ENCODE data around the gene NXT1. TPM values are rescaled to one million over a fixed set of nuclear protein-coding genes. Genes with fewer than 3 reads are reported as not detected.

The NXT1 gene
- total and polyA plus RNA-seq, 2 donors (not counting 1 experiment from before 2014, with no cell fraction given): 14.1 to 17.2 TPM

GRCh38 chr20:23357767-23358562 is 7.4 kb downstream of the NXT1 start:
- Histone ChIP-seq H3K79me2 (ENCODE audit: control insufficient read depth, insufficient read depth, low read length) (peaks cover 17% of the 10 kb centered on the region), H3K36me3 (ENCODE audit: control insufficient read depth, insufficient read depth, low read length) (no peaks in the 10 kb centered on the region), H3K4me2 (ENCODE audit: extremely low read depth, insufficient read depth, low read length) (peak overlapping the region; percentile 92), H2AFZ (ENCODE audit: low read length) (peak overlapping the region; percentile 68), H3K9me3 (ENCODE audit: control insufficient read depth, insufficient read depth, low read depth, low read length) (no peaks in the 10 kb centered on the region), H3K27ac (ENCODE audit: insufficient read depth, low read length) (peak overlapping the region; percentile 95), H3K27me3 (ENCODE audit: control insufficient read depth, insufficient read depth, low read length) (no peaks in the 10 kb centered on the region), H3K4me1 (ENCODE audit: control insufficient read depth, extremely low read depth, insufficient read depth, low read length) (peaks cover 10% of the 10 kb centered on the region), H4K20me1 (ENCODE audit: control insufficient read depth, extremely low read depth, insufficient read depth, low read length) (no peaks in the 10 kb centered on the region), H3K9ac (ENCODE audit: insufficient read depth, low read length) (peak overlapping the region; percentile 87), H3K4me3 (replicated peaks in 1 of 4; ENCODE audit: control extremely low read depth in 1 of 4, insufficient read depth in 1 of 4, low read depth in 3 of 4, low read length in 4 of 4) (peak overlapping the region; percentile 67 to 88 (median 70))
- TF ChIP-seq CTCF (conservative IDR thresholded peaks at IDR 0.05 in 1 of 2, IDR thresholded peaks at IDR 0.05 in 1 of 2; ENCODE audit: low read depth in 1 of 2, low read length in 2 of 2) (no peak), EZH2 (IDR thresholded peaks at IDR 0.05; ENCODE audit: low read length, missing control alignments) (no peak)
- DNase-seq (ENCODE audit: low read depth in 2 of 2): peak; percentile 99

- DNase-seq (ENCODE audit: low read depth in 2 of 2): no peak
- H3K27me3 ChIP-seq (ENCODE audit: control insufficient read depth, insufficient read depth, low read length): no peaks in the 10 kb centered on the region
- H4K20me1 ChIP-seq (ENCODE audit: control insufficient read depth, extremely low read depth, insufficient read depth, low read length): no peaks in the 10 kb centered on the region
- no peaks in the 10 kb centered on the region for H3K9me3 ChIP-seq (ENCODE audit: control insufficient read depth, insufficient read depth, low read depth, low read length)
- H3K4me3 ChIP-seq (replicated peaks in 1 of 4; ENCODE audit: control extremely low read depth in 1 of 4, insufficient read depth in 1 of 4, low read depth in 3 of 4, low read length in 4 of 4): peak overlapping the region; percentile 24 to 72 (median 48)
- no peaks in the 10 kb centered on the region for H3K36me3 ChIP-seq (ENCODE audit: control insufficient read depth, insufficient read depth, low read length)
- H3K4me2 ChIP-seq (ENCODE audit: extremely low read depth, insufficient read depth, low read length): peak overlapping the region; percentile 77
- peak overlapping the region; percentile 19 for H3K27ac ChIP-seq (ENCODE audit: insufficient read depth, low read length)
- peaks cover 18% of the 10 kb centered on the region for H3K79me2 ChIP-seq (ENCODE audit: control insufficient read depth, insufficient read depth, low read length)
- TF ChIP-seq EZH2 (IDR thresholded peaks at IDR 0.05; ENCODE audit: low read length, missing control alignments) (no peak), CTCF (conservative IDR thresholded peaks at IDR 0.05 in 1 of 2, IDR thresholded peaks at IDR 0.05 in 1 of 2; ENCODE audit: low read depth in 1 of 2, low read length in 2 of 2) (no peak)
- peak overlapping the region; percentile 27 for H2AFZ ChIP-seq (ENCODE audit: low read length)
- peak overlapping the region; percentile 33 for H3K9ac ChIP-seq (ENCODE audit: insufficient read depth, low read length)
- peaks cover 16% of the 10 kb centered on the region for H3K4me1 ChIP-seq (ENCODE audit: control insufficient read depth, extremely low read depth, insufficient read depth, low read length)
Measured at GRCh38 chr20:23358563-23358906, 7.9 kb downstream of the NXT1 start.

- H3K9me3 ChIP-seq (ENCODE audit: control insufficient read depth, insufficient read depth, low read depth, low read length): no peaks in the 10 kb centered on the region
- peaks cover 18% of the 10 kb centered on the region for H3K79me2 ChIP-seq (ENCODE audit: control insufficient read depth, insufficient read depth, low read length)
- peaks cover 17% of the 10 kb centered on the region for H3K4me1 ChIP-seq (ENCODE audit: control insufficient read depth, extremely low read depth, insufficient read depth, low read length)
- no peaks in the 10 kb centered on the region for H4K20me1 ChIP-seq (ENCODE audit: control insufficient read depth, extremely low read depth, insufficient read depth, low read length)
- no peaks in the 10 kb centered on the region for H3K27me3 ChIP-seq (ENCODE audit: control insufficient read depth, insufficient read depth, low read length)
- H3K27ac ChIP-seq (ENCODE audit: insufficient read depth, low read length): no peak overlapping the region
- no peak for DNase-seq (ENCODE audit: low read depth in 2 of 2)
- TF ChIP-seq EZH2 (IDR thresholded peaks at IDR 0.05; ENCODE audit: low read length, missing control alignments) (no peak), CTCF (conservative IDR thresholded peaks at IDR 0.05 in 1 of 2, IDR thresholded peaks at IDR 0.05 in 1 of 2; ENCODE audit: low read depth in 1 of 2, low read length in 2 of 2) (no peak)
- H3K36me3 ChIP-seq (ENCODE audit: control insufficient read depth, insufficient read depth, low read length): no peaks in the 10 kb centered on the region
- no peak overlapping the region for H2AFZ ChIP-seq (ENCODE audit: low read length)
- H3K4me2 ChIP-seq (ENCODE audit: extremely low read depth, insufficient read depth, low read length): no peak overlapping the region
- no peak overlapping the region for H3K9ac ChIP-seq (ENCODE audit: insufficient read depth, low read length)
- no peak overlapping the region for H3K4me3 ChIP-seq (replicated peaks in 1 of 4; ENCODE audit: control extremely low read depth in 1 of 4, insufficient read depth in 1 of 4, low read depth in 3 of 4, low read length in 4 of 4)
Measured at GRCh38 chr20:23358923-23359593, 8.5 kb downstream of the NXT1 start.
